ENCODE measurements around the gene LAP3.

DNA sequence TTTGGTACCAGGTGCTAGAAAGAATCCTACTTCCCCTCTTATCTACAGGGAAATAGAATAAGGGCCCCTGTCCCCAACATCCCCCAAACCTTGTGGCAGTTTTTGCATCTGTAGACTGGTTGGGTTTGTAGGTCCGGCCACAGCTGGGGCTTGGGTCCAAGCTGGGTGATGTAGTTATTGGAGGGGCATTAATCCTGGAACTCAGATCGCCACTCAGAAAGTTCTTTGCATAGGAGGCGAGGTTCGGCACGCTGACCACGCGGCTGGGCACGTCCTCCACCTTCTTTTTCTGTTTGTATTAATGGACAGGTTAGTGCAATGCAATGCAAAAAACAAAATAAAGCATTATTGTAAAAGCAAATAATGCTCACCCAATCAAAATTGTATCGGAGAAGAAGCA lies 56.6 kb downstream of the LAP3 start:
- TF ChIP-seq CTCF (IDR thresholded peaks at IDR 0.05) (no peak), POLR2A (IDR thresholded peaks at IDR 0.05) (no peak)

All from upper lobe of left lung (tissue), 4 donors.